Stimulated activated CD4-positive, alpha-beta T cell treated with anti-CD3 and anti-CD28 coated beads, Interleukin-1b, Interleukin-23, amount 100 ng/mL, for 24 hours (primary cell): Measurements from ENCODE around the gene LRRTM3.

ENCODE experiments used
- DNase-seq, 4 experiments: peaks; one replicate each; pipeline ENCODE4 v3.0.0-alpha.2; 2020; ENCODE audit warnings: low read depth in 4 of 4, low spot score in 1 of 4

Gene LRRTM3

GRCh38 chr10:66931949-66932343 lies 6.1 kb downstream of the LRRTM3 start:
- DNase-seq = no peak

- DNase-seq = no peak
Observed at GRCh38 chr10:66934711-66935110, 8.9 kb downstream of the LRRTM3 start.

- no peak for DNase-seq
Observed at GRCh38 chr10:66940965-66941364, 15.1 kb downstream of the LRRTM3 start.

GRCh38 chr10:66941491-66941890 lies 15.7 kb downstream of the LRRTM3 start:
- DNase-seq = no peak

- no peak for DNase-seq
Observed at GRCh38 chr10:66942407-66942806, 16.6 kb downstream of the LRRTM3 start.

GRCh38 chr10:66943590-66943989 lies 17.8 kb downstream of the LRRTM3 start:
- no peak for DNase-seq

- no peak for DNase-seq
Observed at GRCh38 chr10:66951896-66952295, 26.1 kb downstream of the LRRTM3 start.

GRCh38 chr10:66958466-66958865 lies 32.6 kb downstream of the LRRTM3 start:
- no peak for DNase-seq

- no peak for DNase-seq
Observed at GRCh38 chr10:66964946-66965345, 39.1 kb downstream of the LRRTM3 start.

GRCh38 chr10:66980246-66980815 lies 54.5 kb downstream of the LRRTM3 start:
- no peak for DNase-seq

GRCh38 chr10:66981361-66982052 lies 55.7 kb downstream of the LRRTM3 start:
- DNase-seq = no peak

- no peak for DNase-seq
Observed at GRCh38 chr10:66982053-66982420, 56.2 kb downstream of the LRRTM3 start.

GRCh38 chr10:66982792-66983474 lies 57.1 kb downstream of the LRRTM3 start:
- DNase-seq = no peak

- DNase-seq = no peak
Observed at GRCh38 chr10:66983475-66983818, 57.6 kb downstream of the LRRTM3 start.

GRCh38 chr10:66990143-66990830 lies 64.5 kb downstream of the LRRTM3 start:
- no peak for DNase-seq

- DNase-seq = no peak
Observed at GRCh38 chr10:66996996-66997395, 71.2 kb downstream of the LRRTM3 start.

GRCh38 chr10:66999762-67000545 lies 74.1 kb downstream of the LRRTM3 start:
- no peak for DNase-seq

- no peak for DNase-seq
Observed at GRCh38 chr10:67004690-67005089, 78.9 kb downstream of the LRRTM3 start.

GRCh38 chr10:67005981-67006380 lies 80.1 kb downstream of the LRRTM3 start:
- no peak for DNase-seq

- DNase-seq = no peak
Observed at GRCh38 chr10:67011480-67011879, 85.6 kb downstream of the LRRTM3 start.

GRCh38 chr10:67011981-67012380 lies 86.1 kb downstream of the LRRTM3 start:
- no peak for DNase-seq
